ENCODE data around the gene GNAS-AS1. TPM values are rescaled to one million over a fixed set of nuclear protein-coding genes. Genes with fewer than 3 reads are reported as not detected.

The GNAS-AS1 gene
- total RNA-seq, 1 donor from 2014 or later, result 0.25 TPM

DNA sequence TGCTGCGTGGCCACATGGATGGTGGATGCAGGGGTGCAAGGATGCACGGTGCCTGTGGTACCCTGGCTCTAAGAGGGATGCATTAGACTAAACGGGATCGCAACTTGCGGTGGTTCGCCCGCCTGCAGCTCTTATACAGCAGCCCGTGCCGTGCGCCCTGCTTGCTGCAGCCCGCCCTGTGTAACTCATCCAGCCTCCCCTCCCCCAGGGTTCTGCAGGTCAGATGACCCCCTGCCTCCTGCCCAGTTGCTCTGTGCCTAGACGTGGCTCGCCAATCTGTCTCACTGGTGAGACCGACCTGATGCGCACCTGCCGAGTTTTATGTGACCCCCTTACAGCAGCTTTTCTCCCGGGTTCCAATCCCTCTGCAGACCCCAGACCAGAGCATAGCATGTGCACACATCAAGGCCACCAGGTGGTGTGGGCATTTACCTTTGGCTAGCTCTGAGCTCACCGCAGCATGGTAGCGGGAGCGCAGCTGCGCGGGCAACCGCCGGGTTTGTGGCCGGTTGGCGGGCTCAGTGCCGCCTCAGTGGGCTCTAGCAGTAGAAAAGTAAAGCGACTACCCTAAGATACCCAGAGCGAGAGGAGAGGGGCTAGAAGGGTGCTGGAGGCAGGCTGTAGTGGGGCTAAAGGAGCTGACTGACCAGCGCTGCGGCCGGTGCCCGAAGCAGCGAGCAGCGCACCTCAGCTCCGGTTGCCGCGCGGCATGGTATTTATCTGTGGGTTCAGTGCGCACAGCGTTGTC, 693 bp upstream of the GNAS-AS1 start:
- no peak overlapping the region for H3K27ac ChIP-seq (replicated peaks)
- no peak for DNase-seq
- TF ChIP-seq, protein P1, sequence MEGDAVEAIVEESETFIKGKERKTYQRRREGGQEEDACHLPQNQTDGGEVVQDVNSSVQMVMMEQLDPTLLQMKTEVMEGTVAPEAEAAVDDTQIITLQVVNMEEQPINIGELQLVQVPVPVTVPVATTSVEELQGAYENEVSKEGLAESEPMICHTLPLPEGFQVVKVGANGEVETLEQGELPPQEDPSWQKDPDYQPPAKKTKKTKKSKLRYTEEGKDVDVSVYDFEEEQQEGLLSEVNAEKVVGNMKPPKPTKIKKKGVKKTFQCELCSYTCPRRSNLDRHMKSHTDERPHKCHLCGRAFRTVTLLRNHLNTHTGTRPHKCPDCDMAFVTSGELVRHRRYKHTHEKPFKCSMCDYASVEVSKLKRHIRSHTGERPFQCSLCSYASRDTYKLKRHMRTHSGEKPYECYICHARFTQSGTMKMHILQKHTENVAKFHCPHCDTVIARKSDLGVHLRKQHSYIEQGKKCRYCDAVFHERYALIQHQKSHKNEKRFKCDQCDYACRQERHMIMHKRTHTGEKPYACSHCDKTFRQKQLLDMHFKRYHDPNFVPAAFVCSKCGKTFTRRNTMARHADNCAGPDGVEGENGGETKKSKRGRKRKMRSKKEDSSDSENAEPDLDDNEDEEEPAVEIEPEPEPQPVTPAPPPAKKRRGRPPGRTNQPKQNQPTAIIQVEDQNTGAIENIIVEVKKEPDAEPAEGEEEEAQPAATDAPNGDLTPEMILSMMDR (IDR thresholded peaks at IDR 0.05; ENCODE audit: borderline replicate concordance), result no peak
- intact Hi-C loops (cut with micrococcal nuclease), result no loop called here
- H3K36me3 ChIP-seq, result no peaks in the 10 kb centered on the region
- peaks cover 89% of the 10 kb centered on the region for H3K27me3 ChIP-seq (ENCODE audit: low read depth)
- H3K4me1 ChIP-seq, result peaks cover 32% of the 10 kb centered on the region
- peak overlapping the region; percentile 71 for H3K4me3 ChIP-seq
- H3K9me3 ChIP-seq (replicated peaks), result no peaks in the 10 kb centered on the region

DNA sequence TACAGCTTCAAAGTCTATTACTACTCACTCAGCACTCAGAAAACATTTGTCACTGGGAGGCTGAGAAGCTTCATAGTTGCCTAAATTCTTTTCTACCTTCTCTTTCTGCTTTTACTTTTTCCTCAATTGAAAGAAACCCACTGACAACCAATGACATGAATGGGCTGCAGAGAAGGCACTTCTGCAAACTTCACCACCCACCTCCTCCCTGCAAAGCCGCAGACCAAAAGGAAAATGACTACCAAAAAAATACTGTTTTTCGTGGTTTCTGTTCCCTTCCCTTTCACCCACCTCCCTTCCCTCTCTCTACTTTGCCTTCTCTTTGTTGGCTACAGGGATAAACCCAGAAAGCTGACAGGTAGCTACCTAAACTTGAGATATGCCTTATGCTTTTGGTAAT, 3.2 kb downstream of the GNAS-AS1 start:
- intact Hi-C loops (cut with micrococcal nuclease), result no loop called here
- DNase-seq, result no peak
- H3K4me1 ChIP-seq, result peaks cover 7% of the 10 kb centered on the region
- no peaks in the 10 kb centered on the region for H3K9me3 ChIP-seq (replicated peaks)
- H3K27ac ChIP-seq (replicated peaks), result no peak overlapping the region
- H3K27me3 ChIP-seq (ENCODE audit: low read depth), result peaks cover 84% of the 10 kb centered on the region
- no peak overlapping the region for H3K4me3 ChIP-seq
- TF ChIP-seq, protein P1 (IDR thresholded peaks at IDR 0.05; ENCODE audit: borderline replicate concordance), result no peak
- no peaks in the 10 kb centered on the region for H3K36me3 ChIP-seq

DNA sequence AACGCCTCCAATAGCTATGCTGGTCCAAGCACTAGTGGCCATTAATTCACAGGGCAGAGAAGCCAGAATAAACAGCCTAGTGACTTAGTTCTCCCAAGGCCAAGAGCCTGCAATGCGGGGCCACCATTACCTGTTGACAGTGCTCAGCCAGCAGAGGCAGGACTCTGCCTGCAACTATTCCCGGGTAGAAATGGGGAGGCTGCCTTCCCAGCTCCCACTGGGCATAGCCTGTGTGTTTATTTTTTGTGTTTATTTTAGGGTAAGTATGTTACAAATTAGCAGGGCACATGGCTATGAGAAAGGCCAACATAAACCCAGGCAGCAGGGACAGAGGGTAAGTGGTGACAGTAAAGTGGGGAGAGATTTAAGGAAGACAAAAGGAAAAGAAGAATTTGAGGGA, 5.0 kb downstream of the GNAS-AS1 start:
- peaks cover 84% of the 10 kb centered on the region for H3K27me3 ChIP-seq (ENCODE audit: low read depth)
- H3K27ac ChIP-seq (replicated peaks), result no peak overlapping the region
- no peak overlapping the region for H3K4me3 ChIP-seq
- no peak for DNase-seq
- H3K9me3 ChIP-seq (replicated peaks), result no peaks in the 10 kb centered on the region
- intact Hi-C loops (cut with micrococcal nuclease), result no loop called here
- TF ChIP-seq, protein P1 (IDR thresholded peaks at IDR 0.05; ENCODE audit: borderline replicate concordance), result no peak
- H3K4me1 ChIP-seq, result no peaks in the 10 kb centered on the region
- no peaks in the 10 kb centered on the region for H3K36me3 ChIP-seq

DNA sequence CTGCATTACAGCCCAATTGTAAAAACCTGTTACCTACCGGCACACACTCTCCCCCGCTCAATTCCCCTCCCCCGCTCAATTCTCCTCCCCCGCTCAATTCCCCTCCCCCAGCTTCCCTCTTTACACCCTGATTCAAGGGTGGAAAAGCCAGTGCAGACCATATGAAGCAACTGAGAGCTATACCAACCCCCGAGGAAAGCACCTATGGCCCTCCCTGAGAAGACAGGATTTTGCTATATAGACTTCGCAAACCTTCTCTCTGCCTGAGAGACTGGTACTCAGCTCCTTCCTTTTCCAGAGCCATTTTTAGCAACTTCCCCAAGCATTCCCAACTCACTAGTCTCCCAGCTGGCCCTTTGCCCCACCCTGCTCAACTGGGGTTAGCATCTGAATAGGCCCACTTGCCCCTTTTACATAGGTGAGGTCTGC, 7.6 kb downstream of the GNAS-AS1 start:
- no peak overlapping the region for H3K4me3 ChIP-seq
- H3K4me1 ChIP-seq, result peaks cover 10% of the 10 kb centered on the region
- H3K36me3 ChIP-seq, result no peaks in the 10 kb centered on the region
- no peaks in the 10 kb centered on the region for H3K9me3 ChIP-seq (replicated peaks)
- intact Hi-C loops (cut with micrococcal nuclease), result no loop called here
- H3K27me3 ChIP-seq (ENCODE audit: low read depth), result peaks cover 88% of the 10 kb centered on the region
- no peak overlapping the region for H3K27ac ChIP-seq (replicated peaks)
- no peak for DNase-seq
- TF ChIP-seq, protein P1 (IDR thresholded peaks at IDR 0.05; ENCODE audit: borderline replicate concordance), result no peak

DNA sequence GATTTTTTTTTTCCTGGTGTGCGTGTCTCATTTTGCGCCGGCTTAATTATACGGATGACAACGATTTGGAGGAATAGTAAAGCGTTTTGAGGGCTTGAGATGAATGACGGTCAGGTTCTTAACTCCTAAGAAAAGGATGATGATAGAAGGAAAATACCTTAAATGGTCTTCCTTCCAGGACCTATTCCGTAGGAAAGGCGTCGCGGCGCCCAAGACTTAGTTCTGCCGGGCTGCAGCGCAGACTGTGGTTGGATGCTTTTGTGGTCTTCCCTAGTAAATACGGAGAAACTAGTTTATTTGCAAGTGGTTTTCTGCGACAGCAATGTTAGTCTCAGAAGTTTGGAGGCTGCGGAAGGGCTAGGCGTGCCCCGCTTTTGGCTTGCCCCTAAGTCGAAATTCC, 8.4 kb downstream of the GNAS-AS1 start:
- Histone ChIP-seq H3K27me3 (ENCODE audit: low read depth) (peaks cover 92% of the 10 kb centered on the region), H3K4me1 (peaks cover 10% of the 10 kb centered on the region), H3K36me3 (no peaks in the 10 kb centered on the region), H3K27ac (replicated peaks) (no peak overlapping the region), H3K4me3 (no peak overlapping the region), H3K9me3 (replicated peaks) (no peaks in the 10 kb centered on the region)
- DNase-seq, result no peak
- TF ChIP-seq, protein P1 (IDR thresholded peaks at IDR 0.05; ENCODE audit: borderline replicate concordance), result no peak
- intact Hi-C loops (cut with micrococcal nuclease), result no loop called here

All from left ventricle myocardium inferior (tissue), 1 donor.